NOMO-1 treated with DMSO at 0.1 percent for 48 hours (cell line): ENCODE data around the gene TP53BP1.
"Not testable (repeated sequence)": the region's sequence is repeated elsewhere in the genome, so short reads cannot be mapped to it uniquely, and the experiment has no call there.

Experiments
- DNase-seq: peaks from one replicate; lab custom pipeline; 2025; ENCODE audit not compliant: unreplicated experiment; lab: John Stamatoyannopoulos, UW

The TP53BP1 gene

DNA sequence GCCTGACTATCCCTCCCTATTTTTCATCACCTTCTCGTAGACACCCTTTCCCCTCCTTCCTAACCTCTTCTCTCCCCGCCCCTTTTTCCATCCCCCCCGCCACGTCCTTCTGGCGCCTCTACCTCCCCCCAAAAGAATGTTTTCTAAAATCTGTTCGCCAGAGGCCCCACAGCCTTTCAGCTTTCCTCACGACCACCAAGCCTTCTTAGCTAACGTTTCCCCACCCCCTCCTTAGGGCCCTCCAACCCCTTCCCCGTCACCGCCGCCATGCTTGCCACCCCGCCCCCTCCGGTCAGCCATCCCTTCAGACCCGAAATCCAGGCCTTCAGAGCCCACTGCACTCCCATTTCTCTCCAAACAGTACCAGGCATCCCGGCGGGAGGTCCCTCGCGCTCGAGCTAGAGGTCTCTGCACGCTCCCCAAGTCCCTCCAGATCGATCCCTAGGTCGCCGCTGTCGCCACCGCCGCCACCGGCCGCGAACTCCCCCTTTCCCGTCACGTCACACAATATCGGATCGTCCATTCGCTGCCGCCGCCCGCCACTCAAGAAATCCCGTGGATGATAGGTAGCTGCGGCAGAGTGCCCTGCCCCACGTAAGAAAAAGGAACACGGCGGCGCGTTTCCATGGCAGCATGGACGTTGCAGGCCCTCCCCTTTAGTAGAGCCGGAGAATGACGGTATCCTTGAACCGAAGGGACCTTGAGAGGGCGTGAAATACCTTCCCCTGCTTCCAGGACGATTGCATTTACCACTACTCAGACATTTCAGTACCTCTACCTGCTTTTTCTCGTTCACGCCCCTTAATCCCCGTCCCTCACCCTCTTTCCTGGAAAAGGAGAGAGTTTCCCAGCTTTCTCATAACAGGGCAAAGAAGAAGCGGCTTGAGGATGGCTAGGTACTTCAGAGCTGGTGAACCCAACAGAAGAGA is at the start of gene TP53BP1:
Gene TP53BP1 (minus strand): TSS at position 484 of the 929 bp plus-strand sequence. CDS start 113 bp downstream, at position 371.
- peak; percentile 94 for DNase-seq

DNA sequence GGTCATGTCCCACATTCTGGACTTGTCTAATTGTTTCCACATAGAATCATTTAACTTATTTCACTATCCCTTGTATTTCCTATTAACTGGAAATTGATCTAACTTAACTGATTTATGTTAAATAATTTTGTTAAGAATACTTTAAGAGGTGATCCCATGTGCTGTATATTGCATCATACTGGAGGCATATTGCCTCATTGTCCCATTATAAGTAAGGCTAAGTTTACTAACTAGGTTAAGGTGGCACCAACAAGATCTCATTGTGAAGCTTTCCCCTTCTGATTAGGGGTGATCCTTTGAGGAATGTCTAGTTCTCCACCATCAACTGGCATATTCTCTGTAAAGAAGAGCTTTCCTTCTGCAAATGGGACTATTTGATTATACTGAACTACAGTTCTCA is 48.8 kb upstream of the TP53BP1 start:
- DNase-seq: no peak

GRCh38 chr15:43538091-43538490 is 45.1 kb upstream of the TP53BP1 start:
- DNase-seq: no peak

DNA sequence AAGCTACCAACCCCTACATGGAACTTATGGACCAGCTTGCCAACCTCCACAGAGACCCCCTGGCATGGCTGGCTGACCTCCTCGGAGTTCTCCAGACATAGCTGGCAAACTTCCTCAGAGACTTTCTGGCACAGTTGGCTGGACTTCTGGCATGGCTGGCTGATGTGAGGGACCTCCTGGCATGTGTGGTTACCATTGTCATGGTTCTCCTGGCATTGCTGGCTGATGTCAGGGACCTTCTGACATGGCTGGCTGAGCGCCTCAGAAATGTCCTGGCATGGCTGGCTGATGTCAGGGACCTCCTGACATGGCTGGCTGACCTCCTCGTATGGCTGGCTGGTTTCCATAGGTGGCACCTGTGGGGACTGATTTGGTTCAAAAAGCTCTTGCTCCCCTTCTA is 41.9 kb upstream of the TP53BP1 start:
- no peak for DNase-seq

DNA sequence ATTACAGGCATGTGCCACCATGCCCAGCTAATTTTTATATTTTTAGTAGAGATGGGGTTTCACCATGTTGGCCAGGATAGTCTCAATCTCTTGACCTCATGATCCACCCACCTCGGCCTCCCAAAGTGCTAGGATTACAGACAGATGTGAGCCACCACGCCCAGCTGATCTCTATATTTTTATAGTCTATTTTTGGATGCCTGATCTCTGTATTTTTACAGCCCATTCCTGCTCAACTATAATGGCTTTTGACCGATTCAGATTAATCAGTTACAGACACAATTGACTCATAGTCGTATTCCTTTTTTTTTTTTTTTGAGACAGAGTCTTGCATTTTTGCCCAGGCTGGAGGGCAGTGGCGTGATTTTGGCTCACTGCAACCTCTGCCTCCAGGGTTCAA is 39.9 kb upstream of the TP53BP1 start:
- DNase-seq: not testable (repeated sequence)

GRCh38 chr15:43531018-43531670 is 38.2 kb upstream of the TP53BP1 start:
- no peak for DNase-seq

GRCh38 chr15:43529587-43530345 is 36.8 kb upstream of the TP53BP1 start:
- DNase-seq: no peak

GRCh38 chr15:43529141-43529540 is 36.2 kb upstream of the TP53BP1 start:
- no peak for DNase-seq

GRCh38 chr15:43528542-43529007 is 35.6 kb upstream of the TP53BP1 start:
- DNase-seq: no peak

DNA sequence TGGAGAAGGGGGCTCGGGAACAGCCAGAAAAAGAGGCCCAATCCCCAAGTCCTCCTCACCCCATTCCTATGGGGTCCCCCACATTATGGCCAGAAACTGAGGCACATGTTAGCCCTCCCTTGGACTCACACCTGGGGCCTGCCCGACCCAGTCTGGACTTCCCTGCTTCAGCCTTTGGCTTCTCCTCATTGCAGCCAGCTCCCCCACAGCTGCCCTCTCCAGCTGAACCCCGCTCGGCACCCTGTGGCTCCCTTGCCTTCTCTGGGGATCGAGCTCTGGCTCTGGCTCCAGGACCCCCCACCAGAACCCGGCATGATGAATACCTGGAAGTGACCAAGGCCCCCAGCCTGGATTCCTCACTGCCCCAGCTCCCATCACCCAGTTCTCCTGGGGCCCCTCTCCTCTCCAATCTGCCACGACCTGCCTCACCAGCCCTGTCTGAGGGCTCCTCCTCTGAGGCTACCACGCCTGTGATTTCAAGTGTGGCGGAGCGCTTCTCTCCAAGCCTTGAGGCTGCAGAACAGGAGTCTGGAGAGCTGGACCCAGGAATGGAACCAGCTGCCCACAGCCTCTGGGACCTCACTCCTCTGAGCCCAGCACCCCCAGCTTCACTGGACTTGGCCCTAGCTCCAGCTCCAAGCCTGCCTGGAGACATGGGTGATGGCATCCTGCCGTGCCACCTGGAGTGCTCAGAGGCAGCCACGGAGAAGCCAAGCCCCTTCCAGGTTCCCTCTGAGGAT is 35.0 kb upstream of the TP53BP1 start:
- no peak for DNase-seq

GRCh38 chr15:43527016-43527801 is 34.3 kb upstream of the TP53BP1 start:
- no peak for DNase-seq

GRCh38 chr15:43526261-43526930 is 33.4 kb upstream of the TP53BP1 start:
- no peak for DNase-seq

DNA sequence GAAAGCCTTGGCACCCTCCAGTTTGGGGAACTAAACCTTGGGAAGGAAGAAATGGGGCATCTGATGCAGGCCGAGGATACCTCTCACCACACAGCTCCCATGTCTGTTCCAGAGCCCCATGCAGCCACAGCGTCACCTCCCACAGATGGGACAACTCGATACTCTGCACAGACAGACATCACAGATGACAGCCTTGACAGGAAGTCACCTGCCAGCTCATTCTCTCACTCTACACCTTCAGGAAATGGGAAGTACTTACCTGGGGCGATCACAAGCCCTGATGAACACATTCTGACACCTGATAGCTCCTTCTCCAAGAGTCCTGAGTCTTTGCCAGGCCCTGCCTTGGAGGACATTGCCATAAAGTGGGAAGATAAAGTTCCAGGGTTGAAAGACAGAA is 32.2 kb upstream of the TP53BP1 start:
- DNase-seq: no peak

DNA sequence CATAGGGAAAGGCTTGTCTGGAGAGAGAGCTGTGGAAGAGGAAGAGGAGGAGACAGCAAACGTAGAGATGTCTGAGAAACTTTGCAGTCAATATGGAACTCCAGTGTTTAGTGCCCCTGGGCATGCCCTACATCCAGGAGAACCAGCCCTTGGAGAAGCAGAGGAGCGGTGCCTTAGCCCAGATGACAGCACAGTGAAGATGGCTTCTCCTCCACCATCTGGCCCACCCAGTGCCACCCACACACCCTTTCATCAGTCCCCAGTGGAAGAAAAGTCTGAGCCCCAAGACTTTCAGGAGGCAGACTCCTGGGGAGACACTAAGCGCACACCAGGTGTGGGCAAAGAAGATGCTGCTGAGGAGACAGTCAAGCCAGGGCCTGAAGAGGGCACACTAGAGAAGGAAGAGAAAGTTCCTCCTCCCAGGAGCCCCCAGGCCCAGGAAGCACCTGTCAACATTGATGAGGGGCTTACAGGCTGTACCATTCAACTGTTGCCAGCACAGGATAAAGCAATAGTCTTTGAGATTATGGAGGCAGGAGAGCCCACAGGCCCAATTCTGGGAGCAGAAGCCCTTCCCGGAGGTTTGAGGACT is 31.4 kb upstream of the TP53BP1 start:
- DNase-seq: no peak

GRCh38 chr15:43523646-43524045 is 30.7 kb upstream of the TP53BP1 start:
- DNase-seq: no peak

DNA sequence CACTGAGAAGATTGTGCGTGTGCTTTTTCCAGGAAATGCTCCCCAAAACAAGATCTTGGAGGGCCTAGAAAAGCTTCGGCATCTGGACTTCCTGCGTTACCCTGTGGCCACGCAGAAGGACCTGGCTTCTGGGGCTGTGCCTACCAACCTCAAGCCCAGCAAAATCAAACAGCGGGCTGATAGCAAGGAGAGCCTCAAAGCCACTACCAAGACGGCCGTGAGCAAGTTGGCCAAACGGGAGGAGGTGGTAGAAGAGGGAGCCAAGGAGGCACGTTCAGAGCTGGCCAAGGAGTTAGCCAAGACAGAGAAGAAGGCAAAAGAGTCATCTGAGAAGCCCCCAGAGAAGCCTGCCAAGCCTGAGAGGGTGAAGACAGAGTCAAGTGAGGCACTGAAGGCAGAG is 29.3 kb upstream of the TP53BP1 start:
- DNase-seq: no peak

DNA sequence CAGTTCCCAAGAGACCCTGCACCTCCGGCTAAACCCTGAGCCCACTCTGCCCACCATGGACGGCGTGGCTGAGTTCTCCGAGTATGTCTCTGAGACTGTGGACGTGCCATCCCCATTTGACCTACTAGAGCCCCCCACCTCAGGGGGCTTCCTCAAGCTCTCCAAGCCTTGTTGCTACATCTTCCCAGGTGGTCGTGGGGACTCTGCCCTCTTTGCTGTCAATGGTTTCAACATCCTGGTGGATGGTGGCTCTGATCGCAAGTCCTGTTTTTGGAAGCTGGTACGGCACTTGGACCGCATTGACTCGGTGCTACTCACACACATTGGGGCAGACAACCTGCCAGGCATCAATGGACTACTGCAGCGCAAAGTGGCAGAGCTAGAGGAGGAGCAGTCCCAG is 28.5 kb upstream of the TP53BP1 start:
- no peak for DNase-seq

GRCh38 chr15:43520138-43520537 is 27.2 kb upstream of the TP53BP1 start:
- DNase-seq: no peak

GRCh38 chr15:43519196-43519595 is 26.2 kb upstream of the TP53BP1 start:
- DNase-seq: no peak
